SJCRH30 (cell line): ENCODE results near the gene TNFRSF21. TPM values are rescaled to one million over a fixed set of nuclear protein-coding genes. Genes with fewer than 3 reads are reported as not detected.
A peak's percentile ranks its signal among the peaks of the same experiment; 100 is the strongest.
"Not testable (repeated sequence)": the region's sequence is repeated elsewhere in the genome, so short reads cannot be mapped to it uniquely, and the experiment has no call there.

ENCODE experiments used
- DNase-seq, 2 experiments: peaks; one replicate each; pipeline ENCODE4 v3.0.0-alpha.2; 2015 to 2020
- H3K27ac ChIP-seq: fragments of 250-450 bp; sonication (Bioruptor Pico); 2 replicates; pipeline ENCODE4 v1.5.1; 2020; ENCODE audit warnings: mild to moderate bottlenecking, moderate library complexity
- H3K27me3 ChIP-seq: fragments of 250-450 bp; sonication (Bioruptor Pico); 2 replicates; pipeline ENCODE4 v1.5.1; 2020; ENCODE audit warnings: mild to moderate bottlenecking, moderate library complexity
- H3K36me3 ChIP-seq: fragments of 250-450 bp; sonication (Bioruptor Pico); 2 replicates; pipeline ENCODE4 v1.5.1; 2020; ENCODE audit warnings: mild to moderate bottlenecking, moderate library complexity
- H3K4me1 ChIP-seq: fragments of 250-450 bp; sonication (Bioruptor Pico); 2 replicates; pipeline ENCODE4 v1.5.1; 2020; ENCODE audit warnings: mild to moderate bottlenecking, moderate library complexity
- H3K4me3 ChIP-seq: fragments of 250-450 bp; sonication (Bioruptor Pico); 2 replicates; pipeline ENCODE4 v1.5.1; 2020; ENCODE audit warnings: mild to moderate bottlenecking, moderate library complexity
- H3K9me3 ChIP-seq: fragments of 250-450 bp; sonication (Bioruptor Pico); replicated peaks from 2 replicates; pipeline ENCODE4 v1.5.1; 2020; ENCODE audit warnings: mild to moderate bottlenecking, moderate library complexity
- total RNA-seq: library from RNA; depleted of rRNA; stranded (reverse); fragments of >200 nt; shearing (Covaris generic); gene quantifications from 2 replicates; pipeline ENCODE4 v1.2.3, GENCODE V29; 2014

The TNFRSF21 gene
- total RNA-seq, 1 experiment from 2014 or later = 25.1 TPM

DNA sequence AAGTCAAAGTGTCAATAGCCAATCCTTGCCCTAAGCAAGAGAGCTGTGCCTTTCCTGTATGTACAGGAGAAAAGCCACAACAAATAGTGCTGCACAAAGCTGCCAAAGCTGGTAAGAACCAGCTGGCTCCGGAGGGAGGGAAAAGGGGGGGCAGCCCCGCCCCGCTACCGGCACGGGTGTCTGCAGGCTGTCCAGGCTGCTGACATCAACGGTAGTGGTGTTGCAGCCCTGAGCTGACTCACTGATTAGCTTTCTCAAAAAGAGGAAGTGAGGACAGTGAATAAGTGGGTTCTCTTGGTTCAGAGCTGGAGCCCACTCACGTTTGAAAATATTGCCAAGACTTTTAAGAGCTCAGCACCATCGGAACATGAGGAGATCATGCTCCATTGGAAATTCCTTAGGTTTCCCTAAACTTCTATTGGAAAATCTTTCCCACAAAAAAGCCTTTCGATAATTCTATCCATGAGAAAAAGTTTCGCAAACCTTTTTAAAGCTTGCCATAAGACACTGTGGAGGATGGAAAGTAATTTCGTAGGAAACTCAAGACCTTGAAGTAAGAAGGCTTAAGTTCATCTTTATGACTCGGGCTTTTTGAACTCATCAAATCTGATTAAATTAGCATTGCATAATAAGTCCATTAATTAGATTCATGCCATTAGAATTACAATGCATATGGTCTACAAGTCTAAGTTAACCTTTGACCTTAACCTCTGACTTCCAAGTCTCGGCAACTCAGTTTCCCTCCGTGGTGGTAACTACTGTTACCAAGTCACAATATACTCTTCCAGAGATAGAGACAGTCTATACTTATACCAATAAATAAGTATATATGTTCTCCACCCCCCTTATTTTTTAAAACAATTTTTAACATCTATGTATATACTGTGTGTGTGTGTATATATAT, 67.0 kb downstream of the TNFRSF21 start:
- peak overlapping the region; percentile 35 for H3K27ac ChIP-seq
- H3K9me3 ChIP-seq = no peaks in the 10 kb centered on the region
- peak; percentile 88 to 89 for DNase-seq
- peaks cover 31% of the 10 kb centered on the region for H3K4me1 ChIP-seq
- peaks cover 3% of the 10 kb centered on the region; the same call in 1 of the 2 replicates for H3K36me3 ChIP-seq
- H3K4me3 ChIP-seq = no peak overlapping the region
- no peaks in the 10 kb centered on the region for H3K27me3 ChIP-seq

DNA sequence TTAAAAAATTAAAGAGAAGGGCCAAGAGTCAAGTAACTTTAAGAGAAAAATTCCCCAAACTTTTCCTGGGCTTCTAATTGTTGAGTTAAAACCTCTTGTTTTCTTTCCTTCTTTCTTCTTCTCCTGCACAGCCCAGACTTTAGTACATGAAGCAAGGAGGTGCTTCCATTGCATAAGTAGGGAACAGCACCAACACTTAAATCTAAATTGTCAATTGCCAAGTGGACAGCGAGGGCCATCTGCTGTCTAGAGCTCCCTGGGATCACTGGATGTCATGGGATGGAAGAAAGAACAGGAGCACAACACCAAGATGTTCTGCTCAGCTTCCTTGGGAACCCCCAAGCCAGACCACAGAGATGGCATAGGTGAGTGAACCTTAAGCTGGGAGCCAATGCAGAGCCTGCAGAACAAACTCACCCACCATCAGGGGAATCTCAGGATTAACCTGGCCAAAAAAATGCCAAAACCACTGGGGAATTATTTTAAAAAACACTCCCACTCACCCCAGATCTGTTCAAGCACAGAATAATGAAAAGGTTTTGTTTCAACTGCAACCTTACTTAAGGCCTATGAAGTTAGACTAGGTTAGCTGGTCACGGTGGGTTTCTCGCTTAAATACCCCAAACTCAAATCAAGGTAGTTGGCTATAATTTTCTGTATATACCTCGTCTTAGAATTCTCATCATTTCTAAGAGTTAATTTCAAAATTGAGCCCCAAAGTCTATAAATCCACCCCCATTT, 67.8 kb downstream of the TNFRSF21 start:
- no peaks in the 10 kb centered on the region for H3K27me3 ChIP-seq
- DNase-seq = no peak
- peaks cover 24% of the 10 kb centered on the region for H3K4me1 ChIP-seq
- no peaks in the 10 kb centered on the region for H3K9me3 ChIP-seq
- no peak overlapping the region for H3K4me3 ChIP-seq
- peaks cover 3% of the 10 kb centered on the region; the same call in 1 of the 2 replicates for H3K36me3 ChIP-seq
- peak overlapping the region; percentile 35; the same call in 1 of the 2 replicates for H3K27ac ChIP-seq

DNA sequence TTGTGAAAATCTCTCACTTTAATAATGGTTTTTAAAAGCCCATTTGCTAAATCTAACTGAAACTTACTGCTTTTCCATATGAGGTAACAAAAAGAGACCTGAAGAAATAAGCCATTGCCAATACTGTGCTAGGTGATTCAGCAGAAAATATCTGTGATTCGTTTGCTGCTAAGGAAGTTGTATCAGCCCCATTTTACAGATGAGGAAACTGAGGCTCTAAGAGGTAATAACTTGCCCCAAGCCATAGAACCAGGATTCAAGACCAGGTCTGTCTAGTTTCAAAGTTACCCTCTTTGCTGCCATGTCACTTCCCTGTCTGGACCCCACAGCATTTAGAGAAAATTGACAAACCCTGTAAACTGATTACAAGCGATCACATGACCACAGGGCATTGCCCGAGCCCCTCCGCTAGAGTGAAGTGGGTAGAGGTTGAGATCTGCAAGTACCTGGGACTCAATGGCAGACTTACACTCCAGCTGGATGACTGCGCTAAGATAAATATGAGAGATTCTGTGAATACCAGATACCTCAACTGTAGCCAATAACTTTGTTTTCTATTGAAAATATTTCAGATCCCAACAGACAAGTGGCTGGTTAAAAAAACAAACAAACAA, 69.3 kb downstream of the TNFRSF21 start:
- no peak for DNase-seq
- no peaks in the 10 kb centered on the region for H3K9me3 ChIP-seq
- H3K27ac ChIP-seq = no peak overlapping the region
- H3K36me3 ChIP-seq = peaks cover 3% of the 10 kb centered on the region; the same call in 1 of the 2 replicates
- peaks cover 11% of the 10 kb centered on the region for H3K4me1 ChIP-seq
- H3K27me3 ChIP-seq = no peaks in the 10 kb centered on the region
- H3K4me3 ChIP-seq = no peak overlapping the region

DNA sequence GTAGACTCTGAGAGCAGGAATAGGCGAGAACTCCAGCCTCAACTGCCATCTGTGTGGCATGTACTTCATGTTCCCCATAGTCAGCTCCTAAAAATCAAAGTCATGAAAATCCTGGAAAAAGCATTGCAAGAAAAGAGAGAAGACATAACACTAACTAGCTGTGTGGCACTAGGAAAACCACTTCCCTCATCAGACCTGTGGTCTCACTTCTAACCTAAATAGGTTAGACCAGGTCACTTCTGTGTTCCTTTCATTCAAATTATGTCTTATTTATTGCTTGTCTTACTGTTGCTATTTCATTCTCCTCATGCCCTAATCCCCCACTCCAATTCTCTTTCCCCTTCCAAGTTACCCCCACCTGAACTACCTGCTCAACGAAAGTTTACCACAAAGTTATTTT, 70.2 kb downstream of the TNFRSF21 start:
- H3K9me3 ChIP-seq = no peaks in the 10 kb centered on the region
- H3K4me3 ChIP-seq = no peak overlapping the region
- H3K27ac ChIP-seq = no peak overlapping the region
- no peak for DNase-seq
- H3K36me3 ChIP-seq = peaks cover 5% of the 10 kb centered on the region; the same call in 1 of the 2 replicates
- H3K27me3 ChIP-seq = no peaks in the 10 kb centered on the region
- peaks cover 11% of the 10 kb centered on the region for H3K4me1 ChIP-seq

DNA sequence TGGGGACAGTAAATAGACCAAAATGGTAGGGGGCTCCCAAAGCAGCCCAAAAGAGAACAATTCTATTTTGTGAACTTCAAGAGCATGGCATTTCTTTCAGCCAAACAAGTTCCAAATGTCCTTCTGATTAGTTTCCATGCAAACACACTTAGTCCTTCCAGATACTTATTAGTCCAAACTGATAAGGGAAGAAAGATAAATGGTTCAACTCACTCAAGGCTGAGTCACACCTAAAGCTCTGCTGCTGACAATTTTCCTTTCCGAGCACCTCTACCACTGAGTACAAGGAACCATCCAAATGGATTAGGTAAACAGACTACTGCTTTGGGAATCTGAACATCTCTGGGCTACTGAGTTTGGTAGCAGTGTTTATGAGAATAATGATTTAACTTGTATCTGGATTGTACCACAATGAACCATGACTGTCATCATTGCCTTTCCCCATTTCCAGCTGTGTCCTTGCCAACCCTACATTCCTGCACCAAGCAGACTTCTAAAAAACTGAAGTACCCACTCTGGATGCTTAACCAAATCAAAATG, 71.2 kb downstream of the TNFRSF21 start:
- H3K9me3 ChIP-seq = no peaks in the 10 kb centered on the region
- H3K36me3 ChIP-seq = peaks cover 9% of the 10 kb centered on the region; the same call in 1 of the 2 replicates
- H3K27me3 ChIP-seq = no peaks in the 10 kb centered on the region
- peaks cover 11% of the 10 kb centered on the region for H3K4me1 ChIP-seq
- H3K4me3 ChIP-seq = no peak overlapping the region
- no peak for DNase-seq
- H3K27ac ChIP-seq = no peak overlapping the region

DNA sequence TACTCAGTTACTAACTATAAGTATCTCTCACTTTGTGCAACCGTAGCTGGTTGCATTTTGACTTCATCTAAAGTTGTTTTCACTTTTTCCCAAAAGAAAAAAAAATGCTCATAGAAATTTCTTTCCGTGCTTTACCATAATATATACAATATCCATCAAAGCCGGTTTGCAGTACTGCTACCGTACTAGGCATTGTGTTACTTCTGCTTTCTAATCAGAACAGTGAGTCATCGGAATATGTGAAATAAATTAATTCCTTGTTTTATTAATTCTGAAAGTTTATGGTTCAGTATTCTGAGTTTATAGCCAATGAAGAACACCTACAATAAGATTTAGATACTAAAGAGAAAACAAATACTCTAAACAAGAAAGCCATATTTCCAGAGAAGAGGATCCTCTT, 72.5 kb downstream of the TNFRSF21 start:
- Histone ChIP-seq H3K9me3 (no peaks in the 10 kb centered on the region), H3K27me3 (no peaks in the 10 kb centered on the region)
- DNase-seq = no peak

DNA sequence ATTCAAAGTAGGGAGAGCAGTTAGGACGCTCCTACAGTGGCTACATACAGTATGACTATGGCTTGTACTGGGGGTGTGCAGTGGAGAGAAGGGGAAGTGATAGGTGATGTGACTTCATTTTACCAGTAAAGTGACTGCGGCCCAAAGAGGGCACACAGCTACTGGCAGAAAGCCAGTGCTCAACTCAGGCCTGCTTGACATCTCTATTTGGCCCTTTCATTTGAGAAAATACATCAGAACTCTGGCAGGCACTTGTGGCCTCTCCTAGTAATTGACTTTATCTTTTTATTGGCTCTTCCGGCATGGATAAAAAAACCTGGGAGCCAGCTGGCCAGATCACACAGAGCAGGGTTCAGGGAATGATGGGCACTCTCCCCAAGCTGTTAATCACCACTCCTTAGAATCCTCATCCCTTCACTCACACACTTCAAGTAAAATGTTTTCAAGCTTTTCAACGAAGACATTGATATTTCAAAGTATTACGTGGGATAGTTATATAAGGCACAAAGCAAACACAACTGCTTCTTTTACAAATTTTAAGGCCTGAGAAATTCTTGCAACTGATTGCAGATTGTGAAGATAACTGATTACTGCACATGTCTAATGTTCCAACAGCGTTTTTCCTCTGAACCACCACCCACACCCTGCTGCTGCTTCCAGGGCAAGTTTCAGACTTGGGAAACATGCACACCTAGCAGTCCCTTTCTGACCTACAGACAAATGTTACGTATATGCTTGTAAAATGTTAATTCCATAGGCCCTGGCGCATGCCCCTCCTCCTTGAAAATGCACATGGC, 73.5 kb downstream of the TNFRSF21 start:
- Histone ChIP-seq H3K9me3 (no peaks in the 10 kb centered on the region), H3K27me3 (no peaks in the 10 kb centered on the region), H3K27ac (no peak overlapping the region), H3K36me3 (peaks cover 11% of the 10 kb centered on the region; the same call in 1 of the 2 replicates), H3K4me3 (no peak overlapping the region), H3K4me1 (no peaks in the 10 kb centered on the region)
- DNase-seq = no peak

More for the DNA sequence above, 72.5 kb downstream of the TNFRSF21 start:
- Histone ChIP-seq H3K27ac (no peak overlapping the region), H3K36me3 (peaks cover 11% of the 10 kb centered on the region; the same call in 1 of the 2 replicates), H3K4me1 (peaks cover 6% of the 10 kb centered on the region), H3K4me3 (no peak overlapping the region)

DNA sequence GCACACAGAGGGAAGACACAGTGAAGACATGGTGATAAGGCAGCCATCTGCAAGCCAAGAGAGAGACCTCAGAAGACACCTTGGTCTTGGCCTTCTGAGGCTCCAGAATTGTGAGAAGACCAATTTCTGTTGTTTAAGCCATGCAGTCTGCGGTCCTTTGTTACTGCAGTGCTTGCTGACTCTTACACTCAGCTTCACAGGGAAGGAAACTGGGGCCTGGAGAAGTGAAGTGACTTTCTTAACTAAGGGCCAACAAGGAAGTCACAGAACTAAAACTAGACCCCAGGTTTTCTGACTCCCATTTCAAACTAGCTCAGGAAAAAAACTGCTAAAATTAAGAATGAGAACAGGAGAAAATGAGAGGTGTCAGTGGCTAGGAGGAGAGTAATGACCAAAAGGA, 74.3 kb downstream of the TNFRSF21 start:
- no peaks in the 10 kb centered on the region for H3K4me1 ChIP-seq
- H3K9me3 ChIP-seq = no peaks in the 10 kb centered on the region
- no peaks in the 10 kb centered on the region for H3K27me3 ChIP-seq
- DNase-seq = no peak
- no peak overlapping the region for H3K4me3 ChIP-seq
- peaks cover 11% of the 10 kb centered on the region; the same call in 1 of the 2 replicates for H3K36me3 ChIP-seq
- no peak overlapping the region for H3K27ac ChIP-seq

DNA sequence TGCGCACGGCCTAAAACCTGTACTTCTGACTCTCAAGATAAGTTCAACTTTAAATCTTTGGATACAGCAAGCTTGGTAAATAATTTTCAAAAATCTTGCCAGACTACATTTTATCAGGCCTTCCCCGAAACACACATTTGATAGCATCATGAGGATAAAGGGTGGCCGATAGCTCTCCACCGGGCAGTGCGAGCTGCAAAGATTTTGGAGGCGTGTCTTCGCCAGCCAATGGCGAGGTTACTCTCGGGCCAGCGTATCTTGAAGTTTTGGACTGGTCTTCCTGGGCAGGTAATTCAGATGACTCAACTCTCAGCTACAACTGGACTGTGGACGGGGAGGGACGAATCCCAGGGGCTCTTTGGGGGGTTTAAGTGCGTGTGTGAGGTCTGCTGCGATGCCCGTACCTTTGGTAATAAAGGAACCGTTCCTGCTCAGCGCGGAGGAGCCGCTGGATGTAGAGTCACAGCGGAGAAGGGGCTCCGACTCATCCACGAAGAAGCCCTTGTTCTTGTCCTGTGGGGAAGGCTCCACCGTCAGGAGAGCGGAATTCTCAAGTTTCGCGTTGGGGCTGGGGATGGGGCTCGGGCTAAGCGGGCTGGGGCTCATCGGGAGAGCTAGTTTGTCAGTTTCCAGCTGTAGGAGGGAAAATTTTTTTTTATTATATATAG, 75.3 kb downstream of the TNFRSF21 start:
- Histone ChIP-seq H3K36me3 (peaks cover 11% of the 10 kb centered on the region; the same call in 1 of the 2 replicates), H3K4me3 (no peak overlapping the region), H3K27me3 (no peaks in the 10 kb centered on the region), H3K9me3 (no peaks in the 10 kb centered on the region), H3K4me1 (no peaks in the 10 kb centered on the region), H3K27ac (no peak overlapping the region)
- no peak for DNase-seq

DNA sequence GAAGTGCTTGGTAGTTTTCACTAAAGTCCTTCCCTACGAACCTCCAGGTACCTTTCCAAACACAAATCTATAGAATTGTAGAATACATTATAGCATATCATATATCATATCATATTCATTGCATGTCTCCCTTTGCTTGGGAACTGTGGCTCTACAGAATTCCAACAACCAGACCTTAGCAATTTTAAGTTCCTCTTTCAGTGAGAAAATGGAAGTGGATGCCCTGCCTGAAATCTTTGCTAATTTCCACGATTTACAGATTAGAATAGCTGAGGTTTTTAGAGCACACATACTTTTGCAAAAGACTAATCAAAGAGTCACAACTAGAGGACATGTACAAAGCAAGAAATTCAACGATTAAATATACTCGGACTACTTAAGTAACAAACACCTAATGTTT, 78.6 kb downstream of the TNFRSF21 start:
- H3K27me3 ChIP-seq = no peaks in the 10 kb centered on the region
- no peak overlapping the region for H3K4me3 ChIP-seq
- peaks cover 9% of the 10 kb centered on the region; the same call in 1 of the 2 replicates for H3K36me3 ChIP-seq
- no peaks in the 10 kb centered on the region for H3K4me1 ChIP-seq
- no peak for DNase-seq
- no peak overlapping the region for H3K27ac ChIP-seq
- no peaks in the 10 kb centered on the region for H3K9me3 ChIP-seq

DNA sequence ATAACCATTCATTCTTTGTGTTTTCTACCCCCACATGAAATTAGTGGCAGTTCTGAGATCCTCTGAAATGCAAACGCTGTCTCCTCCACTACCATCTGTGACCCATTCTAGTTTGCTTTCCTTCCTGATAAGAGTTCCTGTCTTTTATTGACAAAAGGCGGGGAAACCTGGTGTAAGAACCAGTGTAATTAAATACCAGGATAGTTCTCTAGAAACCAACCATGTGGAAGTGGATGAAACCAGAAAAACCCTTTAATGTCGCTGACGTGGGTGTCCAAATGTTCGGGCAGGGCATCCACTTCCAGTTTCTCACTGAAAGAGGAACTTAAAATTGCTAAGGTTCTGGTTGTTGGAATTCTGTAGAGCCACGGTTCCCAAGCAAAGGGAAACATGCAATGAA, 79.1 kb downstream of the TNFRSF21 start:
- no peaks in the 10 kb centered on the region for H3K9me3 ChIP-seq
- no peak overlapping the region for H3K27ac ChIP-seq
- H3K4me3 ChIP-seq = no peak overlapping the region
- no peaks in the 10 kb centered on the region for H3K27me3 ChIP-seq
- H3K36me3 ChIP-seq = peaks cover 9% of the 10 kb centered on the region; the same call in 1 of the 2 replicates
- DNase-seq = no peak
- H3K4me1 ChIP-seq = no peaks in the 10 kb centered on the region

DNA sequence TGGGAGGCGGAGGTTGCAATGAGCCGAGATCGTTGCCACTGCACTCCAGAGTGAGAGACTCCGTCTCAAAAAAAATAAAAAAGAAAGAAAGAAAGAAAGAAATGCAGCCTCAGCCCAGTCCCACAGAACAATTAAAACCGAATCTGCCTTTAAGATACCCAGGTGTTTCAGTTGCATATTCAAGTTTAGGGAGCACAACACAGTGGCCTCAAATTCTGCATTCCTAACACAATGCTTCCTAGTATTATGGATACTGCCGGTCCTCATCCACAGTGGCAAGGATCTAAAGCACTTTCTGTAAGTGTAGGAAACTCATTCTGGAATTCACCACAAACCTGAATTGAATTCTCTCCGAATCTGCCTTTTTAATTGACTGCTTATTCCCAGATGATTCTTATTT, 80.5 kb downstream of the TNFRSF21 start:
- Histone ChIP-seq H3K27me3 (no peaks in the 10 kb centered on the region), H3K36me3 (0 out of 2 replicates have a peak, but pooled peaks cover 6% of the 10 kb centered on the region), H3K4me1 (no peaks in the 10 kb centered on the region), H3K9me3 (no peaks in the 10 kb centered on the region), H3K4me3 (no peak overlapping the region), H3K27ac (no peak overlapping the region)
- DNase-seq = no peak

DNA sequence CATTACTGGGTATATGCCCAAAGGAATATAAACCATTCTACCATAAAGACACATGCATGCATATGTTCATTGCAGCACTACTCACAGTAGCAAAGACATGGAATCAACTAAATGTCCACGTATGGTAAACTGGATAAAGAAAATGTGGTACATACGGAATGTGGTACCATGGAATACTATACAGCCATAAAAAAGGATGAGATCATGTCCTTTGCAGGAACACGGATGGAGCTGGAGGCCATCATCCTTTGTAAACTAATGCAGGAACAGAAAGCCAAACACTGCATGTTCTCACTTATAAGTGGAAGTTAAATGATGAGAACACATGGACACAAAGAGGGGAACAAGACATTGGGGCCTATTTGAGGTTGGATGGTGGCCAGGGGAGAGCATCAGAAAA, 81.6 kb downstream of the TNFRSF21 start:
- H3K4me3 ChIP-seq, H3K27ac ChIP-seq, DNase-seq, H3K4me1 ChIP-seq, H3K36me3 ChIP-seq, H3K9me3 ChIP-seq, H3K27me3 ChIP-seq: not testable (repeated sequence)
